Forelimb muscle (tissue), 1 donor: Measurements from ENCODE around the gene PKP1. TPM values are rescaled to one million over a fixed set of nuclear protein-coding genes. Genes with fewer than 3 reads are reported as not detected.

Experiments used
- DNase-seq: peaks from one replicate; pipeline ENCODE4 v3.0.0-alpha.2; 2013; ENCODE audit warnings: low read depth
- polyA plus RNA-seq: library from polyadenylated mRNA; unstranded; fragments of 120-200 nt; gene quantifications from one replicate; pipeline ENCODE4 v1.2.1, GENCODE V29; 2013; ENCODE audit not compliant: insufficient read length

The PKP1 gene
- polyA plus RNA-seq, 1 donor = 4.6 TPM

- DNase-seq = no peak
Observed at GRCh38 chr1:201350361-201350725, 67.0 kb downstream of the PKP1 start.

GRCh38 chr1:201350884-201351283, 67.6 kb downstream of the PKP1 start:
- DNase-seq = no peak

DNA sequence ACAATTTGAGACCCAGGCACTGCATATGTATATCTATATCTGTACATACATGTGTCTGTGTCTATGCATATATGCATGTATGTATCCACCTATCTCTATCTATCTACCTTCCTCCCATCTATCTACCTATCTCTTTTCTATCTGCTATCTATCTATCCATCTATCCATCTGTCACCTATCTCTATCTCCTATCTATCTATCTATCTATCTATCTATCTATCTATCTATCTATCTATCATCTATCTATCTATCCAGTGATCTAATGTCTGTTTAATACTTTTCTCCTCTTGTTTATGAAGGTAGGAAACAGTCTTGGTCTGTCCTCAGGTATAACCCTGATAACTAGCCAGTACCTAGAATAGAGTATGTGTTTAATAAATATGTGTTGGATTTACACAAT, 68.3 kb downstream of the PKP1 start:
- no peak for DNase-seq

DNA sequence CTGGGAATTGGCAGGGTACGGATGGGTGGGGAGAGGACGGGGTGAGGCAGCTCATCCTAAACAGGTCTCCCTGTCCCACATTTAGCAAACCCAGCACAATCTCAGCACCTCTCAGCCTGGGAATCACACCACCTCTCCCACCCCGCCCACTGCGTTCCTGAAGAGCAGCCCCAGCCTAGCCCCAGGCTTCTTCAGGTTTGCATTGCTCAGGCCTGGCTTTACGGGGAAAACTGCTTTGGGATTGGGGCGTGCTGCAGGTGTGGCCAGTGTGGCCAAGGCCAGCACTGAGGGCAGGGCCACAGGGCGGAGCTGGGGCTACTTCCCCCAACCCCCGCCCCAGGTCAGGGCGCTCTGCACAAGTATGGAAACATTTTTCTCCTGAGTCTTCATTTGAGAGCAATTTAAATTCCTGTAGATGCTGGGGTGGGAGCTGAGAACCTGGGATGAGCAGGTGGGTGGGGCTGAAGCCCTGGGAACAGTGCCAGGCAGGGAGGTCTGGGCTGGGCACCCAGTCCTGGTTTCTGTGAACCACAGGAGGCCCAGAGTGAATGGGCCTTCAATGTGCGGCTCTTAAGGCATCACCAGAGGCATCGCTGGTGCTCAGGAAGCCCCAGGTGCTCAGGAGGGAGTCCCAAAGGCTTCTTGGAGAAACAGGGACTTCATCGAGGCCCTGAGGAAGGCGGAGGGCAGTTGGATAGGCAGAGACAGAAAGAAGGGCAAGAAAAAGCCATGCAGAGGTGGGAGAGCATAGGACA, 70.1 kb downstream of the PKP1 start:
- DNase-seq = no peak

- no peak for DNase-seq
Observed at GRCh38 chr1:201354151-201354900, 71.0 kb downstream of the PKP1 start.

GRCh38 chr1:201354901-201355295, 71.6 kb downstream of the PKP1 start:
- DNase-seq = no peak

DNA sequence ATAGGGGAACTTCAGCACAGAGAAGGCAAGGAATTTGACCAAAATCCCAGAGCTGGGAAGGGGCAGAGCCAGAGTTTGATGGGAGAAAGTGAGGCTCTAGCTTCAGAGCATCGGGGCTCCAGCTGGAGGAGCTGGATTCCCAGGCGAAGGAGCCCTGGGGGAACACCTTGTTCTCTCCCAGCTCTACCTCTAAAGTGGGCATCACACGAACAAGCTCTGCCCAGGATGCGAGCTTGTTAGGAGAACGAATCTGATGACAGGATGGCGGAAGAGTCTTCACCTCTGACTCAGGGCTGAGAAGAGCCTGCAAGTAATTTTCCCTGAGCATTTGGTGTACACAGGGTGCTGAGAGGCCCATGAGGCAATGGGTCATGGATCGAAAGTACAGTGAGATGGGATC, 72.2 kb downstream of the PKP1 start:
- no peak for DNase-seq

DNA sequence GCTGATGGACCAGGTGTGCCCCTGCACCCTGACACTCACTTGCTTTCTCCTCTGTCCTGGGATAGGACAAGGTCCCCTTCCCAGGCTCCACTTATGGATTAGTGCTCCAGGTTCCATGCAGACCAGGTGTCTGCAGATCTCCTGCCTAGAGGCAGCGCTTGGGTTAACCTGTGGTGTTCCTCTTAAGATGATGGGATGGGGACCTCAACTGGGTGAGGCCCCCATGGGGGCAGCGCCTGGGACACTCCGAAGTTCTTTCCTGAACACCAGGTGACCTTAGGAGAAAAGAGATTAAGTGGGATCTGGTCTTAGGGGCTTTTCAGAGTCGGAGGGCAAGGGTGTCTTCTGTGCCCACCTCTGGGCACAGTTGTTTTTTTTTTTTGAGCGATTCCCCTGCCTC, 72.9 kb downstream of the PKP1 start:
- DNase-seq = no peak

- DNase-seq = no peak
Observed at GRCh38 chr1:201356701-201357100, 73.4 kb downstream of the PKP1 start.

GRCh38 chr1:201357211-201357610, 73.9 kb downstream of the PKP1 start:
- no peak for DNase-seq

DNA sequence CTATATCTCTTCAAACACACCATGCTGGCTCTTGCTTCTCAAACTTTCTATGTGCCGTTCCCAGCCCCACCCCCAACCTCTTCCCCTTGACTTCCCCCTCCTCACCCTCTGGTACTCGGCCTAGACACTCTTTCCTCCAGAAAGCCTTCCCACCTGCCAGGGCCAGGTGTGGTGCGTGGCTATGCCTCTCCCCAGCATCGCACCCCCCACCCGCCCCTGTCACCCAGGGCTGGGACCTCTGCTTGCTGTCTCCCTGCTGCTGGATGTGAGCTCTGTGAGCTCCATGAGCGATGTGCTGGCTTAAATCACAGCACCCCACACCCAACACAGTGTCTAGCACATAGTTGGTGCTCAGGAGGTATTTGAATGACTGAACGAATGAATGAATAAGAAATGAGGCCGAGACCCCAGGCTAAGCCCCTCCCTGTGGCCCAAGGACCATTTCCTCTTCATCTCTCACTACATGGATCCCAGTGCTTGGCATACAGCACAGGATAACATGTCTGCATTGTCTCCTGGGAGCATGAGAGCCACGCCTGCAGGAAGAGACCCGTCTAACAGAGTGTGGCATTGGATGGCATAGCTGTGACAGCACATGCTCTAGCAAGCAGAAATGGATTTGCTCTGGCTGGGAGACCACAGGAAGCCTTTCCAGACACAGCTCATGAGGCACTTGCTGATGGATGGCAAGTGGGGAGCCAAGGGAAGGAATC, 74.5 kb downstream of the PKP1 start:
- no peak for DNase-seq

DNA sequence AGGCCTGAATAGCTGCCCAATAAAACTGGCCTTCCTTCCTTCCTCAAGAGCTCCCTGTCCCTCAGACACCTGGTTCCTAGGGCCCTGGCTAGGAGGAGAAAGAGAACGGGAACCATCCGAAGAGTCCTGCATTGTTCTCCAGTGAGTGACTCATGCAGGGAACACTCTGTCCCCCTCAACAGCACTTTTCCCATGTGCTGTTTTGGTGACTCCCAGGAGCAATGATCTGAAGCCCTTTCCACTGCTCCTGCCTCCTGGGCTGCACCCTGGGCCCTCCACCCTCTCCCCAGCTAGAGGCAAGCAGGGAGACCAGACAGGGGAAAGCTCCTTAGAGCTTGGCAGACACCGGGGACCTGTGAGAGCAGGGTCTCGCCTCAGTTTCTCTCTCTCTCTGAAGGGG, 75.3 kb downstream of the PKP1 start:
- no peak for DNase-seq

DNA sequence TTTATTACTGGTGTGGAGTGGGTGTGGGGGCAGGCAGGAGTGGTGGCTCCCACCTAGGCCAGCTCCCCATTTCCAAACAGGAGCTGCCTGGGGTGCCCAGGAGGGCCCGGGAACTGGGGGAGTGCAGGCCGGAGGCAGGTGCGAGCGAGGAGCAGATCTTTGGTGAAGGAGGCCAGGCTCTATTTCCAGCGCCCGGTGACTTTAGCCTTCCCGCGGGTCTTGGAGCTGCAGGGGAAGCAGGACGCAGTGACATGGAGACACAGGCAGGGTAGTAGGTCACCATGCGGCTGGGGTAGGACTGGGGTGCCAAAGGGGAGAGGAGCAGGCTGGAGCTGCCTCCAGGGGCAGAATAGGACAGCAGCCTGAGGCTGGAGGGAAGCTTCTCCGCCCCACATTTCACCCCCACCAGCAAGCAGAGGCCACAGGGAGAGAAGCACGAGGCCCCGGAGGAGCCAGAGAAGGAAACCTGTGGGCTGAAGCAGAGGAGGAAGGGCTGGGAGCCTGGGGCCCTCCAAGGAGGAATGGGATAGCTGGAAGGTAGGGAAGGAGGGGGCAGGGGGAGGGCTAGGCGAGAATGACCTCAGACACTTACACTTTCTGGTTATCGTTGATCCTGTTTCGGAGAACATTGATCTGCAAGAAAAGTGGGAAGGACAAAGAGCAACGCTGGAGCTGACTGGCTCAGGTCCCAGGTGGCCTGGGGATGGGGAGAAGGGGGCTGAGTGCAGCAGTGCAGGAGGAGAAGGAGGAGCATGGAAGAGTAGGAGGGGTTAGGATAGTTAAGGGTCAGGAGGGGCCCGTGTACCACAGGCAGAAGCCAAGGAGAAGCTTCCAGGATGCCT, 75.9 kb downstream of the PKP1 start:
- no peak for DNase-seq

DNA sequence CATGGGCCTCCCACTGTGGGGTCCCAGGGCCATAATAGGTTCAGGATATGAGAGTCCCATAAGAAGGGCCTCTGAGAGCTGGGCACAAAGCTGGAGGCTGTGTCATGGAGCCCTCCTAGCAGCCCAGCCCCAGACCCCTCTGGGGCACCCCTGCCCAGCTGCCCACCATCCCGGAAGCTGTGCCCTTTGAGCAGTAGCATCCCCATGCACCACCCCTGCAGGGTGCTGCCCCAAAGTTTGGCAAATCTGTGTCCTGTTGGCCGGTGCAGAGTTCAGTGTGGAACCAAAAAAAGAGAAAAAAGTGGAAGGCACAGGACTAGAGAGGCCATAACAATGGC, 76.5 kb downstream of the PKP1 start:
- DNase-seq = no peak

DNA sequence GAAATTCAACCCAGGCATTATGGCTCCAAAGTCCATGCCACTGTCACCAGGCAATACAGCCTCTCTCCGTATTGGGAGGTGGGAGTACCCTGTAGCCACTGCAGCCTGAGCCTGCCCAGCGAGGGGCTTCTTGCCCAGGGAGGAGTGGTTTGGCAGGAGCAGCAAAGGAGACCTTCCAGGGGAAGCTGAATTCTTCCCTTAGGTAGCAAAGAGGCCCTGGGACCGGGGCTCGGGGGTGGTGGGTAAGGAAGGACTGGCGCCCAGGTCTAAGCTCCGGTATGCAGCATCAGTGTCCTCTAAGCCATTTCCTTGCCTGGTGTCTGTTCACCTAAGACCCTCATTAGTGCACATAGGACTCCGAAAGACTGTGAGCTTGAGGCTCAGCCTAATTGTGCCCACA, 77.2 kb downstream of the PKP1 start:
- no peak for DNase-seq

DNA sequence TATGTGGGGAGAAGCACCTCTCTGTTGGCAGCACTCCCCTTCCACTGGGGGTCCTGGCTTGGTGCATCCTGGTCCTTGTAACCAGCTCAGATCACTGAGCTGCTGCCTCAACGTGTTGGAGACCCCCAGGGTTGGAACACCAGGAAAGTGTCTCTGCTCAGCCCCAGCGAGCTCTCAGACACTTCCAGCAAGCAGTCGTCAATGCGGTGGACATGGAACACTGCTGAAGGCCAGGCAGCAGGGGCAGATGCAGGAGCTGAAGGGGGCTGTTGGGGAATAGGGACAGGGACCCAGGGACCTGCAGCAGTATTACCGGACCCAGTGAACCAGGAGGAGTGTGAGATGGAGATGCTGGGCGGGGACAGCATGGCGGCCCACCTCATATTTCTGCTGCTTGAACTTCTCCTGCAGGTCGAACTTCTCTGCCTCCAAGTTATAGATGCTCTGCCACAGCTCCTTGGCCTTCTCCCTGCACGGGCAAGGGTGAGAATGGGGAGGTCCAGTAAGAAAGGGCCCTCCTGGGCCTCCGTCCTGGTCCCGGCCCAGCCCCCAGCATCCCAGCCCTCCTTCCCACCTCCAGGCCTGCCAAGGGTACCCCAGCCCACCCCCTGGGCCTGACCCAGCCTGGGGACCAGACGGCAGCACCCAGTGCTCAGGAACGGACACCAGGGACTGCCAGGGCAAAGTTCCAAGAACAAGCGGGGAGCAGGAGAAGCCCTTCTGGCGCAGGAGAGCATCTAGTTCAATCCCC, 77.8 kb downstream of the PKP1 start:
- no peak for DNase-seq

GRCh38 chr1:201361652-201362504, 78.6 kb downstream of the PKP1 start:
- no peak for DNase-seq

DNA sequence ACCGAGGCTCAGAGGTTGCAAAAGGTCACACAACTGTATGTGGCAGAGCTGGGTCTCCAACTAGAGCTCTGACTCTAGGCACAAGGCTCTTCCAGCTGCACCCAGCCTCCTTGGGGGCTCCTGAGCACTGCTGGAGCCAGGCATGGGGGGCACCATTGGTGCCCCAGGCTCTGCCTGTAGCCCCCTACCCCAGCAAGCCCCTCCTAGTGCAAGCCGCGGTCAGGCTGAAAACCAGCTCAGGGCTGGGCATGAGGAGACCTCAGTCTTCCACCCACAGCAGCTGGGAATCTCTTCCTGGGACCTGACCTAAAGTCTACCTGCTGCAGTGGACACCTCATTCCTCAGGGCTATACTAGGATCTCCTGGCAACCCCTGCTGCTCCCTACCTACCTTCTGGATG, 79.6 kb downstream of the PKP1 start:
- DNase-seq = no peak

DNA sequence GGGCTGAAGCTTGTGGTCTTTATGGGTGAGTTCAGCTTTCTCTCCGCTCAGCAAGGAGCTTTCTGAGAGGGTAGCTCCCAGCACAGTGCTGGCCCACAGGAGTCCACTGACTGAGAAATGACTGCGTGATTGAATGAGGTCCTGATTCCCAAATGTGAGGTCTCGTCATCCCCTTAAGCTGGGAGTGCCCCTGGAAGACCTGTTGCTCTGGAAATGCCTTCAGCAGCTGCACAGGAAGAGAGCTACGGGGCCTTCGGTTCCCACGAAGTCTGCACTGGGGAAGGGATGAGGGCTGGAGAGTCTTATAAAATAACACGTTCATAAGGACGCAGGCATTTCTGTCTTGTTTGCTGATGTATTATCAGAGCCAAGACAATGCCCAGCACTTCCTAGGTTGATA, 80.2 kb downstream of the PKP1 start:
- no peak for DNase-seq

DNA sequence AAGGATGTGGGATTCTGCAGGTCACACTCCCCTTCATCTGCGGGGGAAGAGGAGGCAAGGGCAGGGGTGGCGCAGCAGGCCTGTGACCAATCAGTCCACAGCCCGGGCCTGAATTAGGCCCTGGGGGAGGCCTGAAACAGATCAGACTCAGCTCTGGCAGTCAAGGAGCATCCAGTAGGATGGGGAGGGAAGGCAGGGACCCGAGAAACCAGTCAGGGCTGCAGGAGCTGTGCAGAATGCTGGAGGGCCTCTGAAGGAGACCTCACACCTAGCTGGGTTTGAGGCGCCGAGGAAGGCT, 81.5 kb downstream of the PKP1 start:
- no peak for DNase-seq

DNA sequence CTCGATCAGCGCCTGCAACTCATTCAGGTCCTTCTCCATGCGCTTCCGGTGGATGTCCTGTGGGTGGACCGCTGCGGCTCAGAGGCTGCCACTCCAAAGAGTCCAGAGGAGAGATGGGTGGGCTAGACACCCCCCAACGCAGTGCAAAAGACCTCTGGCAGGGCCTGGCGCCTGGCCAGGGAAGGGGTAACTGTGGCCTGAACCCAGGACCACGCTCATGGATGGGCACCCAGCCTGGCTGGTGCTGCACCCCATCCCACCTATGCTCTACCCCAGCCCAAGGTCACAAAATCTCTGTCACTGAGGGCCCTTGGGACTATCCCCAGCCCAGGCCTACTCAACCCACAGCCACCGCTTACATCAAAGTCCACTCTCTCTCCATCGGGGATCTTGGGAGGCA, 81.9 kb downstream of the PKP1 start:
- DNase-seq = no peak
